NCI-H510A (cell line): ENCODE data around the gene NSD2.

Experiments
- DNase-seq: peaks from one replicate; lab custom pipeline; 2025; lab: John Stamatoyannopoulos, UW

NSD2 gene

DNA sequence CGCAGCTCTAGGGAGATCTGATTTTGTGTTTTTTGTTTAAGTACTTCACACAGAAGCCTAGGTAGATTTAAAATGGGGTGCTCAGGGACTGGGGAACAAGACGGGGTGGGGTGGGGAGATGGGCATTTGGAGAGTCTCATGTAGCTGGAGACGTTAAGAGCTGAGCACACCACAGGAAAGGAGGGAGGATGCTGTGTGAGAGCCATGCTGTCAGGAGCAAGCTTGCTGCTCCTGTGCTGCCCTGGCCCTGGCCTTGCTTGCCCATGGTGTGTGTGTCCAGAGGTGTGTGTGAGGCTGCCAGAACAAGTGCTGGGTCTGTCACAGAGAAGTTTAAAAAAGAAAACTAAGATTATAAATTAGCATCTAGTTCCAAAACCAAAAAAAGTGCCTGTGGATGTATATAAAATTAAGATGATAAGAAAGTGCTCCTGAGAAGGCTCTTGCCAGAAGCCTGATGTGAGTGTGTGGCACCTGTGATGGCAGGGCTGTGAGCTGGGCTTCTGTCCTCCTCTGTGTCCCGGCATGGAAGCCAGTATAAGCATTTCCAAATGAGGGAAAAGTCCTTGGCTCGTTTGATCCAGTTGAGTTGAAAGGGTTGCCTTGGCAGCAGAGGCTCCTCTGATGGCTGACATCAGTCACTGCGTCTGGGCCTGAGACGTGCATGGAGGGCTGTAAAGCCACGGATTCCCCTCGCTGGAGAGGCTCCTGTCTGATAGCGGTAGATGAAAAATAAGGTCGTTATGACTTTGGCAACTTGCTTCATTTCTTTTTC is 74.1 kb downstream of the NSD2 start:
- DNase-seq: no peak

DNA sequence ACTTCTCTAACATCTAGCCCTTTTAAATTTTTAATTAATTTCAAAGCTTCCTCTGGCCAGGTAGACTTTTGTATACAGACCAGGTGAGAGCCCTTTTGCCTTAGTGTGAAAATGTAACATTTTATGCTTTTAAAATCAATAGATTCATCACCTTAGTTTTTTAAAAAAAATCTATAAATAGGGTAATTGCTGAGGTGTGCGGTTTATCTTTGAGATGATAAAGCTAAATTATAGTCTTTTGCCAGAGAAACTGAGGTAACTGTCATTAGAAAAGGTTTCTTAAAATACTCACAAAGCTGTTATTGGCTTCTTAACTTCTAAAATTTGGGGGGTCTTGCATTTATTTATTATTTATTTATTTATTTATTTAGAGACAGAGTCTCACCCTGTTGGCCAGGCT is 74.7 kb downstream of the NSD2 start:
- DNase-seq: no peak

DNA sequence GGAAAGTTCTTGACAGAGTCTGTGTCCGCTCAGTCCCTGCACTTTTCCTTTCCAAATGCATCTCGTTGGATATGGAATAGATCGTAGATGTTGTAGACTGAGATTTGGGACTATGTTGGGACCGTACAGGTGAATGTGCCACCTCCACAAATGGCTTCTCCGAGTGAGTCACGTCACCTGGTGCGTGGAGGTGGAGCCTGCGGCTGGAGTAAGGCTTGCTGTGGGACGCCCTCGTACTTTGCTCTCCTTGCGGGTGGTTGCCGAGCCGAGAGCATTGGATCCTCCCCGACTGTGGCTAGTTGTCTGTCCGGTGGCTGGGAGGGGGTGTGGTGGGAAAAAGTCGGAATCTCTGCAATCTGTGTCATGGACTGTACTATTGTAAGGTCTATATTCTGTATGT is 77.0 kb downstream of the NSD2 start:
- no peak for DNase-seq

DNA sequence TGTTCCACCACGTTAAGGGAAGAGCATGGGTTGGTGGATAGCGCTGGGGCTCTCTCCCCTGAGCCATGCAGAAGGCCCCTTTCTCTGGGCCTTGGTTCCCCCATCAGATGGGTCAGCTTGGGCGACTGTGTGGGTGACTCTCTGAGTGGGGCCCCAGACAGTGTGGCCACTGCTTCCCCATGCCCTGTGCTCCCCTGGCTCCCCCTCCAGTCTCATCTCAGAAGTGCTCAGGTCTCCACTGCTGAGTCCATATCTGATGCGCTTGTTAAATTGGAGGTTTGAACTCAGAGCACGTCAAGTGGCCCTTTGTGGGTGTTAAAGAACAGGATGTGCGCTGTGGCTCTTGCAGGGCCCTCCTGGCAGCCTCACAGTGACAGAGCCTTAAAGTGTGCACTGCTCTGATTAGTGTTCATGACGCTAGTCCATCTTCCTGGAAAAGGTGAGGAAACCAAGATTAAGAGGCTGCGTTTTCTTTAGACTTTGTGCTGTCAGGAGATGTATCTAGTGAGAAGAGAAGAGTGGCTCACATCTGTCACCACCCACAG is 77.8 kb downstream of the NSD2 start:
- no peak for DNase-seq

DNA sequence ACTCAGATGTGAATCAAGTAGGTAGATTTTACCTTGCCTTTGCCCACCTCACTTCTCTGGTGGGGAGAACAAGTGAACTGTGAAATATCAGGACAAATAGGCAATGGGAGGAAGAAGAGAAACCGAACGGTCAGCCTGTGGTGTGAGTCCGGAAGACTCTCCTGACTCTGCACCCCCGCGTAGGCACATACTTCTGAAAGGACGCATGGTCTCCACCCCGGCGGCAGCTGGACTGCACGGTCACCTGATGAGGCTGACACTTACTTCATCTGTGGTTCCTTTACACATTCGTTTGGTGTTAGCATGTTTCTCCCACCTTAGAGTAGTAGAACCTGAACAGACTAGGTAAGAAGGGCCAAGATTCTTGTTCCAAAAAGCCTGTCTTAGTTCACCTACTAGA is 79.2 kb downstream of the NSD2 start:
- no peak for DNase-seq

DNA sequence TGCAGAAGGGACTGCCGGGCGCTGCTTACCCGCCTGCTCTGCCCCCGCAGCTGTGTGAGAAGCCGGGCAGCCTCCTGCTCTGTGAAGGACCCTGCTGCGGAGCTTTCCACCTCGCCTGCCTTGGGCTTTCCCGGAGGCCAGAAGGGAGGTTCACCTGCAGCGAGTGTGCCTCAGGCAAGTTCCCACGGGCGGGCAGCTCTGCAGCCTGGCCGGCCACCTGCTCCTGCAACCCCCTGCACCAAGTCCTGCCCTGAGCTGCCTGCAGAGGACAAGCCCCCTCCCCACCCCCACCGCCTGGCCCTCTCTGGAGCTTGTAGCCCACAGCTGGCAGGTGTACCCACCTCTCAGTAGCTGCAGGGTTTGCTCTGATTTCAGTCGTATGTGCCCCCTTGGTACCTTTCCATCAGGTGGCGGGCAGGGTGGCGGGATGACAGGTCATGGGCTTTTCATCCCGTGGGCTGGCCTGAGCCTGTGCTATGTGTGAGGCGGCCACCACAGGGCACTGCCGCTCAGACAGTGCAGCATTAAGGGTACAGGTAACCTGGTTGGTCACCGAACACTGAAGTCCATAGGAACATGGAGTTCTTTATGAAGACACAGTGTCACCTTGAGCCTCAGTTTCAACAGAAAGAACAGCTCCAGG is 81.0 kb downstream of the NSD2 start:
- no peak for DNase-seq

DNA sequence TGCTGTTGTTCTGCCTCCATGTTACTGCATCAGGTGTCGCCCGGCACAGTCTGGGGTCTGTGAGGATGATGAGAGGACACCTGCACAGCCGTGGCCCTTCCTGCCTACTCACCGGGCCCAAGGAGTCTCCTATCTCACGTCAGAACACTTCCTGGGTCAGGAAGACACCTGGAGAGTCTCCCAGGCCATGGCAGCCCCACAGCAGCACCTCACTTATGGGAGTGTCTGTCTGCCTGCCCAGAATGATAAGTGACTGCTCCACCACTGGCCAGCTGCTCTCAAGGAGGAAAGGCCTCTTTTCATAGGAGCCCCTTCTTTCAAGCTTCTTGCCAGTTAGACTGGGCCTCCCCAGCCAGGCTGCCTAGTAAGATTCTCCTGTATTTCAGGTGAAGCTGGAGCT is 81.5 kb downstream of the NSD2 start:
- DNase-seq: no peak

DNA sequence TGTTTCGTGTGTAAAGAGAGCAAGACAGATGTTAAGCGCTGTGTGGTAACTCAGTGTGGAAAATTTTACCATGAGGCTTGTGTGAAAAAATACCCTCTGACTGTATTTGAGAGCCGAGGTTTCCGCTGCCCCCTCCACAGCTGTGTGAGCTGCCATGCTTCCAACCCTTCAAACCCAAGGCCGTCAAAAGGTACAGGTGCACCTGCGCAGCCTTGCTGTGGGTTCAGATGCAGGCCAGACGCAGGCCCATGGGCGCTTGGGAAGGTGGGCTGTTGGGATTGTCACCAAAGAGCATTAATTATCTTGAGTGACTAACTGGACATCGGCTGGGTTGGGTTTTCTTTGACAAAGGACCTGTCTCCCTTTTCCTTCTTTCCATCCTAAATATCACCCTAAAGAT is 82.1 kb downstream of the NSD2 start:
- DNase-seq: no peak

DNA sequence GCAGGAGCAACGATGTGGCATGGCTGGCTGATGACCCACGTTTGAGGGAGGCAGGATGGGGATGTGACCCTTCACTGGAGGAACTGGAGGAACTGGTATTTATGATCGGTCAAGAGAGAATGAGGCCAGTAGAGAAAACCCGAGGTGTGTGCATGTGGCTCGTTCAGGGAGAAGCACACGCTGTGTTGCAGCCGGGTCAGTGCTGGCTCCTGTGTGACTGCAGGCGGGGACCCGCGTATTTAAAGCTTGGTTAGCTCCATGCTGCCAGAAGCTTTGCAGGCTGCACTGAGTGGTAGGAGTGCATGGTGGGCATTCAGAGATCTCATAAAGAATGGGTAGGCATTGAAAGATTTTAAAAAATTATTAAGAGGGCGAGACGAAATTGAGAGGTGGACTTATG is 85.4 kb downstream of the NSD2 start:
- DNase-seq: no peak

DNA sequence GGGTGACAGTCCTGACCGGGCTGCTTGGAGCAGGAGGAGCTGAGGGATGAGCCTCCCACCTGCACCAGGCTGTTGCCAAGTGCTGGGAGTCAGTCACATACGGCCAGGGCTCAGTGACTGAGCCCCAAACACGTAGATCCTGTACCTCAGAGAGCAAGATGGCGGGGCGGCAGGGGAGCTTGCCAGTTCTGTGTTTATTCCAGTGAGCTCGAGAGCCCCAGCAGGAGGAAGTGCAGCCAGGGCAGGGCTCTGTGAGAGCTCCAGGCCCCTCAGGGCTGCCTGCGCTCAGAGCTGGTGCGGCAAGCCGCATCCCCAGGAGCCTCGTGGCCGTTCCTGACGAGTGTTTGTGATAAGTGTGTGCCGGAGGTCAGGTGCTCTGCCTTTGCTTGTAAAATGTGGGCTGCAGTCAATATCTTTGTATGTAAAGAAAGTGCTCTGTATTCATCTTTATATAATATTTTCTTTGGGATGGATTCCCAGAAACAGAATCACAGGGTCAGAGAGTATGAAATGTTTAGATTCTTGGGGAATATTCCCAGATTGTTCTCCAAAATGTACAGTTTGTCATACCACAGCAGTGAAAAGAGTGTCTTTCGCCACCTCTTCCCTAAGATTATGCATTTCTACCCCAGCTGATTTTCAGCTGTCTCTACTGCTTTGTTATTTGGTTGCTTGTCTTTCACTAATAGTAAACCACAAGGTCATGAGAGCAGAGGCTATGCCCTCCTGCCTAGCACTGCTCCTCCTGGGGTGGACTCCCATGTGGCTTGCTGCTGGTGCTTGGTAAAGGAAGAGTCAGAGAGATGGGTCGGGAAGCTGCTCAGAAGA is 87.3 kb downstream of the NSD2 start:
- no peak for DNase-seq

DNA sequence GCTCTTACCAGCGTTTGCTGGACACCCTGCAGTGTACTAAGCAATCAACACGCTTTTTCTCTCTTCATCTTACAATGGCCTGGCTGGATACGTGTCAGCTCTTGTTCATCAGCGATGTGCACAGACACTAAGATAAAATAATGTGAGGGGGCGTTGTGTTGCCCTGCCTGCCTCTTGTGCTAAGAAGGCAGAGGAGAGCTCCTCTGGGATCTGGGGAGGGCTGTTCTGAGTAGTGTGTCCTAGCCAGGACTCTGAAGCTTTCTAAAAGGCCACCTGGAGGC is 87.9 kb downstream of the NSD2 start:
- no peak for DNase-seq

DNA sequence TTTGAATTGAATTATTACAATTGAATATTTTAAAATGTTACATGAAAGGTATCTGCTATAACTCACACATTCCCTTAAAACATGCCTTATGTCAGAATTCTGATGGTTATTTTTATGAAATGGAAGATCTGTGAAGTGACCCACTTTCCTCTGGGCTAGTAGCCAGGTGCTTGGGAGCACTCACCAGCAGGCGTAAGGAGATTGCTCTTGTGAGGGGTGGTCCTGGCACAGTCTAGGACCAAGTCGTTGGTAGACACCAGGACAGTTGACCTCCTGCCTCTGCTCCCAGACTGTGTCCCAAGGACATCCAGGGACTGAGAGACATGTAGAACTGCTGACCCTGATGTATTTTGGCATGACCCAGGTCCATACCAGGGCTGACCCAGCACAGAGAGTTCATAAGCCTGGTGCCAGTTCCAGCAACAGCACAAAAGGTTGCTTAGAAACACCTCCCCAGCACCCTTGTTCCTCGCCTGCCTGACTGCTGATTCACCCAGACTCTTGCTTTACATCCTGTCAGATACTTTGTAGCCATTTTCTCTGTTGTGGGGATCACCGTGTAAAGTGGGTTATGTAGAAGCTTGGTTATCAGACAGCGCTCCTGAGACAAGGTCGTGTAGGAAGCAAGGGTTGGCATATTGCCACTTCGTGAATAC is 89.1 kb downstream of the NSD2 start:
- no peak for DNase-seq

DNA sequence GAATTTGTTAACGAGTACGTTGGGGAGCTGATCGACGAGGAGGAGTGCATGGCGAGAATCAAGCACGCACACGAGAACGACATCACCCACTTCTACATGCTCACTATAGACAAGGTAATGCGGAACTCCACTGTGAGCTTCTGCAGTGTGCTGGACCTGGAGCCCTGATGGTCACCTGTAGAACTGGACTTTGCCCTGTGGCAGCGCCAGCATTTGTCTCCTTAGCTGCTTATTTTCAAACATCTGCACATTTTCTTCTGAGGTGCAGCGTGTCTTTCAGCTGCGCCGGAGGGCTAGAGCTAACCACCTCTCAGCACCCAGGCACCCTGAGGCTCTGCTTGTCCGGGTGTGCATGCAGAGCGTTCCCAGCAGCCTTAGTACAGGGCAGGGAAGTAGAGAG is 89.8 kb downstream of the NSD2 start:
- DNase-seq: no peak

DNA sequence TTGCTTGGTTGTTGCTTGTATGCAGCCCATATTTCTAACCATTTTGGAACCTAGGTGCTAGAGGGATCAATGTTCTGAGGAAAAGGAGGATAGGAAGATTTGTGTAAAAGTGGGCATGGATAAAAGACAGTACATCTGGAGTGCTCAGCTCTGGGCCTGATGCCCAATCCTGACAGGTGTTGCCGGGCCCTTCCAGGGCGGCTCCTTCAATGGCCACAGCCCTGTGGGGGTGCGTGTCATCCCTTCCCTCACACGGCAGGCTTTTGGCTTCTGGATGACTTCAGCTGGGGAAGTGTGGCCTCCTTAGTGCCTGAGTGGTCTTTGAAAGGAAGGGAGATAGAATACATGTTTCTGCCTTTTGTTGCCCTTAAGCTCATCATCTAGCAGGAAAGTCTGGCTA is 90.4 kb downstream of the NSD2 start:
- no peak for DNase-seq

DNA sequence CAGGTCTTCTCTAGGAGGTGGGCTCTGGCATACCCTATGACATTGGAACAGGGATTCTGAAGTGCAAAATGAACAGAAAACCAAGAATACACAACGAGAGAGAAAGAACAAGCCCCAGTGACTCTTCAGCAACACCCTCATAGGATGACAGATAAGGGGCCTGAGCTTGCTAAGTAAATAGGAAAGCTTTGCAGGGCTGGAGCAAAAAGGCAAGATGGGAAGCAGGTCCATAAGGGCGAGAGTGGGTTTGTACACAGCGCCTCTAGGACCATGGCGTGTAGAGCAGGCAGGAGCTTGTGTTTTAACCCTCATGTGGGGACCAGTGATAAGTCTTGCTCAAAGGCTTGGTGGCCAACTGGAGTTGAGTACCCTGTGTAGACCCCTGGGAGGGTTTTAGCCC is 91.8 kb downstream of the NSD2 start:
- no peak for DNase-seq

DNA sequence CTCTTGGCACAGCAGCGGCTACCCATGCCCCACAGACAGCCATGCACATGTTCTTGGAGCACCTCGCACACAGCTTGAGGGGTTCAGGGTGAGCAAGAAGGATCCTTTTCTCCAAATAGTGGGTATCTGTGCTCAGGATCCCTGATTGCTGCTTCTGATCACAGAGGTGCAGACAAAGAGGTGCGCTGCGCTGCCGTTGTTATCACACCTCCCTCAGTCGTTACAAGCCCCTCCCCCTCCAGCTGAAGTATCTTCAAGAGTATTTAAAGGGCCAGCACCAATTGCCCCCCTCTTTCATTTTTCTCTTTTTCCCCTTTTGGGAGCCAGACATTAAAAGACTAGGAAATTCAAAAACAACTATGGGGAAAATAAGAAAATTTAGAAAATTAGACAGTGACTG is 93.2 kb downstream of the NSD2 start:
- DNase-seq: no peak

DNA sequence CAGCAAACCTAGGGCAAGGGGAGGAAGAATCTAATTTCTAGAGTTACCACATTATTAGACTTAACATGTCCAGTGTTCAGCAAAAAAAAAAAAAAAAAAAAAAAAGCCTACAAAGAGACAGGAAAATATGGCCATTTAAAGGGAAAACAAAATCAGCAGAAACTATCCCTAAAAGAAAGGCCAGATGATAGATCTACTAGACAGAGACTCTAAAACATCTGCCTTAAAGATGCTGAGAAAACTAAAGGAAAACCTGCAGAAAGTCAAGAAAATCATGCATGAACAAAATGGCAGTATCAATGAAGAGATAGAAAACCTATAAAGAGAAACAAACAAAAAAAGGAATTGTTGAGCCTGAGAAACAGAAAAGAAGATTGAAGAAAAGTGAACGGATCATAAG is 93.8 kb downstream of the NSD2 start:
- DNase-seq: no peak

DNA sequence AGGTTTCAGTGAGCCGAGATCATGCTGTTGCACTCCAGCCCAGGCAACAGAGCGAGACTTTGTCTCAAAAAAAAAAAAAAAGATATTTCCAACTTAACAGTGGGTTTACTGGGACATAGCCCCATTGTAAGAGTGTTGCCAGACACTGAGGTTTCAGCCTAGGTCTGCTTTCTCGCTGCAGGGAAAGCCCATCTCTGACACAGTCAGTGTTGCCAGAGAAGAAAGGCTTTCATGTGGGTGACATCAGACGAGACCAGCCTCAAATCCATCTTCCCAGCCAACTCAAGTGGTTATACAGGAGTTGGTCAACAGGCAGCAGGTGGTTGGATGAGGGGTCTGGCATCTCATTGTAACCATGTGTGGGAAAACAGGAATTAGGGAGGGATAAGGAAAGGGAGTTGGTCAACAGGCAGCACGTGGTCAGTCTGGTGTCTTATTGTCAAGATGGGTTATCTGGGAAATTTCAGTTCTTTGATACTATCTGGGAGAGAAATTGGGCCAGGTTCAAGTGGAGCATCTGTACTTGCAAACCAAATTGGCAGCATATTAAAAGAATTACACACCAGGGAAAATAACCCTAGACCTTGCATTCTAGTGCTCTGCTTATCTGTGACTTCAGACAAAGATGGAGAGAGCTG is 96.4 kb downstream of the NSD2 start:
- peak; percentile 40 for DNase-seq

DNA sequence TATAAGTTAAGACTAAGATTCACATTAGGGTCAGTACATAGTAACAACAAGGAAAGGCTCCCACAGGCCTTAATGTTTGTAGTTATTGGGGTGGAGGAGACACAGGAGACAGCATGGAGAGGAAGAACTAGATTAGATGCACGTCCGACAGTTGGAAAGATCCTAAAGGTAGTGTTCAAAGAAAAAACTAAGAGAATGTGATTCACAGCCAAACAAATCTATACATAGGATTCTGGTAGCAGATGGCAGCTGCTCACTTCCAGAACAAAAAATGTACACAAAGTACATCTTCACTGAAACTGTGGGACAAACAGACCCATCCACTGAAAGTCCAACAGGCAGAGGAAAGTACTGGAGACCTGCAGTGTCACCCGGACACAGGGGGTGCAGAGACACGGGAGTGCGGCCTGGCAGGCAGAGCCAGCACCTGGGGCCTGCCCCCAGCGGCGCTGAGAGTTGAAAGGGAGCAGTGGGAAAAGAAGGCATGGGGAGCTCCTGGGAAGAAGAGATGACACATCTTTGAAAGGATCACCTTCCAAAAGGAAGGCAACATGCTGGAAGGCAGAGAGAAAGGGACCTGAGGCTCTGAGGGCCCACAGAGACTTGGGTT is 97.6 kb downstream of the NSD2 start:
- no peak for DNase-seq

DNA sequence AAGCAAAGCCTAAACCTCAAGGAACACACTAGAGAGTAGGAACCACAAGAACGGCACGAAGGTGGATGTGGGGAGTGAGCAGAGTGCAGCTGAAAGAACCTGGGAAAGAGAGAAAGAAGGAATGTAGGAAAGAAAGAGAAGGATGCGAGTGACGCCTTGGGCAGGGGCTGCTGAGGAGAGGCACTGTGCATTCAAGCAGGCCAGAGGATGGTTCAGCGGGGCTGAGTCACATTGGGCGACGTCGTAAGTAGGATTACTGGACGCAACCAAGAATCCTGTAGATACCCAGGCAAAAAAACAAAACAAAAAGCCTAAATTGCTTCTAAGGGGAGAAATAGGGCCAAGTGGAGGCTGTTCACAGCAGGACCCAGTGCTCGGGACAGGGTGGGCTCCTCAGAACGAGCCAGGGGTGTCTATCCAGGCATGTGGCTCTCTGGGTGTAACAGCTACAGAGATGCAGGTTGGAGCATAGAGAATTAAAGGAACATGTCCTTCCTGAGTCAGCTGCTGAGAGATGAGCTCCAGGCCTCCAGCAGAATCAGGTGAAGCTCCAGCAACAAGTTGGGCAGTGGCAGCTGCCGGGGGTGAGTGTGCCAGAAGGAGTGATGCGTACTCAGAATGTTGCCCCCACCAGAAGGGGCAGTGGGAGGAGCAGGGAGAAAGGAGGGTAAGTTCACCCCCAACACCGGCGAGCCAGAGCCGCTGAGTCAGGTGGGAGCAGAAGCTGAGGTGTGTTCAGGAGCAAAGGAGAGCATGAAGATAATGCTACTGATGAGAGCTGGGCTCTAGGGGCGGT is 98.9 kb downstream of the NSD2 start:
- no peak for DNase-seq

DNA sequence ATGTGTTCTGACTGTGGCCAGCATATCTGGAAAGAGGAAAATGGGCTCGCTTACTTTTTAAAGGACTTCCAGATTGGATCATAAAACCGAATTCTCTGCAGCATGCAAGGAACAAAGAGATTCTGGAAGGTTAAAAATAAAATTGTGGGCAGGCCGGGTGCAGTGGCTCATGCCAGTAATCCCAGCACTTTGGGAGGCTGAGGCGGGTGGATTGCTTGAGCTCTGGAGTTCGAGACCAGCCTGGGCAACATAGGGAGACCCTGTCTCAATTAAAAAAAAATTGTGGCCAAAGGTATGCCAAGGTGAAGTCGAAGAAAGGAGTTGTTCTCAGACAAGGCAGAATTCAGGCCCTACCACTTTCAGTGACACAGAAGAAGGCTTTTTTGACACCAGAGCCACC is 99.7 kb downstream of the NSD2 start:
- DNase-seq: no peak
